Mesodermal cell (in vitro differentiated cells): ENCODE data around the gene LRCOL1.

Source experiments
- H3K27ac ChIP-seq: 2 replicates; pipeline ENCODE4 v1.7.0; 2013; ENCODE audit warnings: mild to moderate bottlenecking, low read depth, low read length, moderate library complexity; ENCODE audit not compliant: severe bottlenecking
- H3K36me3 ChIP-seq: 2 replicates; pipeline ENCODE4 v1.7.1; 2013; ENCODE audit warnings: mild to moderate bottlenecking, low read length, moderate library complexity; ENCODE audit not compliant: control insufficient read depth, insufficient read depth
- H3K4me1 ChIP-seq: one replicate; pipeline ENCODE4 v1.7.1; 2013; ENCODE audit warnings: mild to moderate bottlenecking, low read length; ENCODE audit not compliant: insufficient read depth, control insufficient read depth, poor library complexity, severe bottlenecking
- H3K4me3 ChIP-seq: 2 replicates; pipeline ENCODE4 v1.7.0; 2013; ENCODE audit warnings: low read length, control low read depth, mild to moderate bottlenecking; ENCODE audit not compliant: insufficient read depth, poor library complexity, severe bottlenecking; ENCODE audit errors: extremely low read depth
- H3K9me3 ChIP-seq: 2 replicates; pipeline ENCODE4 v1.7.1; 2013; ENCODE audit warnings: mild to moderate bottlenecking, low read length, moderate library complexity; ENCODE audit not compliant: control insufficient read depth
- WGBS, 2 experiments: methylation state at CpG; one replicate each; pipeline ENCODE4 v1.1.5; 2013; ENCODE audit warnings: missing lambda C conversion rate in 2 of 2; ENCODE audit not compliant: insufficient coverage in 2 of 2; 5-methylcytosine and 5-hydroxymethylcytosine counted together

LRCOL1 gene

GRCh38 chr12:132623072-132623869 is 12.9 kb upstream of the LRCOL1 start:
- Histone ChIP-seq H3K27ac (no peak overlapping the region), H3K36me3 (peaks cover 44% of the 10 kb centered on the region), H3K9me3 (no peaks in the 10 kb centered on the region), H3K4me1 (no peaks in the 10 kb centered on the region), H3K4me3 (no peak overlapping the region)
- 90 to 92% methylated on average over 18 to 21 of the region's 25 CpGs for WGBS, 2 experiments

DNA sequence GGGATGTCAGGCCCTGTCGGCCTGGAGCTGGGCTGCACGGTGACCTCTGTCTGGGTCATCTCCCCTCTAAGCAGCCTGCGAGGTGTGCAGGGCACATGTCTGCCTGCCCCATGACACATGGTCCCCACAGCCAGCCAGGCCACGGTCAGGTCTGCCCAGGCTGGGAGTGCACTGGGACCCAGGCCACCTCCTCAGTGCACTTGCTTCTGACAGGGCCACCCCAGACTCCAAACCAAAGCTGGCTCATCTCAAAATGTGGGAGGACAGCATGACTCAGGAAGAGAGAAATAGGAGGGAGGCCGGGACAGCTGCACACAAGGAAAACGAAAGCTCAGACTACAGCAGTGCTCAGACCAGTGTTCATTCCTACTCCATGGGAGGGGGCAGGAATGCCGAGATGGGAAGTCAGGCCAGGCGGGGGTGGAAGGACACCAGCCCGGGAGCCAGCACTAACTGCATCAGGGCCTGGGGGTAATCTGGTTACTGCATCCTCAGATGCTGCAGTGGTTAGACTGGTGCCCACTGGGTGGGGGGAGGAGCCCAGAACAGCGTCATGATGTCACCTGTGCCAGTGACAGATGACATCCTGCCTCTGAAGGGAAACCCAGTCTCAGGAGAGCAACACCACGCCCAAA is 12.2 kb upstream of the LRCOL1 start:
- 87 to 98% methylated on average over 4 to 11 of the region's 11 CpGs for WGBS, 2 experiments
- Histone ChIP-seq H3K4me3 (no peak overlapping the region), H3K36me3 (peaks cover 40% of the 10 kb centered on the region), H3K9me3 (peaks cover 4% of the 10 kb centered on the region), H3K27ac (peak overlapping the region; percentile 23), H3K4me1 (no peaks in the 10 kb centered on the region)

GRCh38 chr12:132621657-132622435 is 11.5 kb upstream of the LRCOL1 start:
- 92 to 93% methylated on average over 16 to 21 of the region's 21 CpGs for WGBS, 2 experiments
- H3K9me3 ChIP-seq, result peaks cover 11% of the 10 kb centered on the region
- peaks cover 33% of the 10 kb centered on the region for H3K36me3 ChIP-seq
- H3K4me3 ChIP-seq, result no peak overlapping the region
- H3K4me1 ChIP-seq, result no peaks in the 10 kb centered on the region
- H3K27ac ChIP-seq, result no peak overlapping the region

DNA sequence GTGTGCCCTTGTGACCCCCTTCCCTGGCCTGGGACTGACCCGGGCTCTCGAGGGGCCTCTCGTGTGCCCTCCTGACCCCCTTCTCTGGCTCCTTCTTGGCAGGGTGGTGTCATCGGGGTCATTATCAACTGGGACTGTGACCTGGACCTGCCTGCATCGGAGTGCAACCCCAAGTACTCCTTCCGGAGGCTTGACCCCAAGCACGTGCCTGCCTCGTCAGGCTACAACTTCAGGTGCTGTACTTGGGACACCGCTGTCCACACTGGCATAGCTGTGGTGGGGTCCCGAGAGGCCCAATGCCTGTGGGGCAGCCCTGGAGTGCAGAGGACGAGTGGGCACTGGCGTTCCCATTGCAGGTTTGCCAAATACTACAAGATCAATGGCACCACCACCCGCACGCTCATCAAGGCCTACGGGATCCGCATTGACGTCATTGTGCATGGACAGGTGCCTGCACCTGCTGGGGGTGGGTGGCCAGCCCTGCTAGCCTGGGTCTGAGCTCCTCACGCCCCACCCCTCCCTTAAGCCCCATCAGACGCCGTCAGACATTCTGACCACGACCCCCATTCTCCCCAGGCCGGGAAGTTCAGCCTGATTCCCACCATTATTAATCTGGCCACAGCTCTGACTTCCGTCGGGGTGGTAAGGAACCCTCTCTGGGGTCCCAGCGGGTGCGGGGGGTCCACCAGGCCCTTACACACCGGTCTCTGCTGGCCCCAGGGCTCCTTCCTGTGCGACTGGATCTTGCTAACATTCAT is 10.7 kb upstream of the LRCOL1 start:
- WGBS, 2 experiments, result 80 to 86% methylated on average over 21 to 26 of the region's 28 CpGs
- peaks cover 26% of the 10 kb centered on the region for H3K36me3 ChIP-seq
- no peak overlapping the region for H3K27ac ChIP-seq
- H3K4me3 ChIP-seq, result no peak overlapping the region
- H3K4me1 ChIP-seq, result no peaks in the 10 kb centered on the region
- peaks cover 18% of the 10 kb centered on the region for H3K9me3 ChIP-seq

- Histone ChIP-seq H3K4me1 (no peaks in the 10 kb centered on the region), H3K9me3 (peaks cover 22% of the 10 kb centered on the region), H3K4me3 (no peak overlapping the region), H3K27ac (no peak overlapping the region), H3K36me3 (peaks cover 18% of the 10 kb centered on the region)
- WGBS, 2 experiments, result 67 to 73% methylated on average over 19 to 20 of the region's 29 CpGs
Observed at GRCh38 chr12:132620113-132620898, 9.9 kb upstream of the LRCOL1 start.

- Histone ChIP-seq H3K4me1 (no peaks in the 10 kb centered on the region), H3K36me3 (peaks cover 12% of the 10 kb centered on the region), H3K4me3 (no peak overlapping the region), H3K9me3 (peaks cover 22% of the 10 kb centered on the region), H3K27ac (no peak overlapping the region)
- 34 to 35% methylated on average over 47 to 49 of the region's 53 CpGs for WGBS, 2 experiments
Observed at GRCh38 chr12:132619386-132620112, 9.2 kb upstream of the LRCOL1 start.

GRCh38 chr12:132619071-132619385 is 8.6 kb upstream of the LRCOL1 start:
- H3K36me3 ChIP-seq, result peaks cover 7% of the 10 kb centered on the region
- WGBS, 2 experiments, result 3 to 9% methylated on average over 11 of the region's 28 CpGs
- no peak overlapping the region for H3K4me3 ChIP-seq
- no peak overlapping the region for H3K27ac ChIP-seq
- peaks cover 22% of the 10 kb centered on the region for H3K9me3 ChIP-seq
- H3K4me1 ChIP-seq, result no peaks in the 10 kb centered on the region

GRCh38 chr12:132618683-132619043 is 8.3 kb upstream of the LRCOL1 start, which contains the start of gene P2RX2:
TSS of gene P2RX2 (plus strand) at chr12:132618776. CDS start at chr12:132618817, 41 bp downstream.
- Histone ChIP-seq H3K9me3 (peaks cover 22% of the 10 kb centered on the region), H3K27ac (no peak within 1 kb of the TSS), H3K4me3 (no peak within 1 kb of the TSS), H3K4me1 (no peaks in the 10 kb centered on the region), H3K36me3 (peaks cover 3% of the 10 kb centered on the region)
- WGBS, 2 experiments, result 1% methylated on average over 26 to 29 of the region's 49 CpGs

GRCh38 chr12:132617822-132618682 is 7.7 kb upstream of the LRCOL1 start:
- no peaks in the 10 kb centered on the region for H3K36me3 ChIP-seq
- H3K4me3 ChIP-seq, result no peak overlapping the region
- H3K4me1 ChIP-seq, result no peaks in the 10 kb centered on the region
- H3K27ac ChIP-seq, result no peak overlapping the region
- peaks cover 22% of the 10 kb centered on the region for H3K9me3 ChIP-seq
- WGBS, 2 experiments, result 9 to 10% methylated on average over 33 to 45 of the region's 51 CpGs
